OCI-M1 (cell line): ENCODE results near the gene NEIL1.
A peak's percentile ranks its signal among the peaks of the same experiment; 100 is the strongest.
"Not testable (repeated sequence)": the region's sequence is repeated elsewhere in the genome, so short reads cannot be mapped to it uniquely, and the experiment has no call there.

ENCODE experiments used
- DNase-seq: peaks from one replicate; lab custom pipeline; 2025; lab: John Stamatoyannopoulos, UW

NEIL1 gene, protein sequence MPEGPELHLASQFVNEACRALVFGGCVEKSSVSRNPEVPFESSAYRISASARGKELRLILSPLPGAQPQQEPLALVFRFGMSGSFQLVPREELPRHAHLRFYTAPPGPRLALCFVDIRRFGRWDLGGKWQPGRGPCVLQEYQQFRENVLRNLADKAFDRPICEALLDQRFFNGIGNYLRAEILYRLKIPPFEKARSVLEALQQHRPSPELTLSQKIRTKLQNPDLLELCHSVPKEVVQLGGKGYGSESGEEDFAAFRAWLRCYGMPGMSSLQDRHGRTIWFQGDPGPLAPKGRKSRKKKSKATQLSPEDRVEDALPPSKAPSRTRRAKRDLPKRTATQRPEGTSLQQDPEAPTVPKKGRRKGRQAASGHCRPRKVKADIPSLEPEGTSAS

DNA sequence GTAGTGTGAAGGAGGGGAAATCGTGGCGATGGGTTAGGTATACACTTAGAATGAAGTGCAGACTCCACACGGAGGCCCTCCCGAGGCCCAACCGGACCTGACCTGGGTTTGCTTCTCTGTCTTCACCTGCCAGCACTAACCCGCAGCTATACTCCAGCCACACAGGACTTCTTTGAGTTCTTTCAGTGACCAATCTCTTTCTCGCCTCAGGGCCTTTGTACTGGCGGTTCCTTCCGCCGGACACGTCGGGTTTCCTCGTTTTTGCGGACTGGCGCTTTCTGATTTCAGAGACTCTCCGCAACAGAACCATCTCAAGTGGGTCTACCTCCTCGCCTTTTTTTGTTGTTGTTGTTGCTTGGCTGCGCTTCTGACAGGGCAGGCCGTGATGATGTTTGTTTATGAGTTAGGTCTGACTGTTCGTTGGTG, at the start of gene NEIL1:
Gene NEIL1, plus strand, starts transcription at position 244 of the 426 bp plus-strand sequence. CDS start 1,867 bp downstream, outside the sequence.
- DNase-seq: no peak

DNA sequence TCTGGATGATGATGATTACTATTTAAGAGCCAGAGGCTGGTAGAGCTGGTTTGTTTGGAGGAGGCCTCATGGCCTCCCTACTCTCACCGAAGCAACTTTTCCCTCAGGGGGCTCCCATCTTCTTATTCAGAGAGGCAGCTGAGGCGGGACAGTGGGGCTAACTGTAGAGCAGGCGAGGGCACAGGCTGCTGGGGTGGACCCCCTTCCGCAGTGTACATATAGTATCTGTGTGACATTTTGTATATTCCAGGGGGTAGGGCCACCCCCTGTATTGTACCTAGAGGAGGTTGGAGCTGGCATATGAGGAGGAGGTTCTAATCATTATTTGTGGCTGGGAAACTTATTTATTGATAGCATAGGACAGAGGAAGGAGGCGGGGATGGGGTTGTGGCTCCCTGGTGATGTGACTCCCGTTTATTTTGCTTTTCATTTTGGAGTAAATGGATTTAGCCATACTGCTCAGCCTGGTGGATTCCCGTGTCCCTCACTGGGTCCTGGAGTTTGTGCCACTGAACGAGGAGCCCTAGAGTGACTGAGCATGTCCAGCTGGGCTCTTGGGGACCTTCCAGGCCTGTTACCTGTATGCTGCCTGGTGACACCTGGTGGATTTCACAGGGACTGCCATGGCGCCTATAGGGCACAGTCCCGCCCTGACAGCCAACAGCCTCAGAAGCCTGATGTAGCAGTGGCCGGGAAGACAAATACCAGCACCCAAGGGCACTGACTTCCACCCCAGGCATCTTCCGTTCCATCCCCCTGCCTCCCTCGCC, 48.1 kb upstream of the NEIL1 start:
- not testable (repeated sequence) for DNase-seq

DNA sequence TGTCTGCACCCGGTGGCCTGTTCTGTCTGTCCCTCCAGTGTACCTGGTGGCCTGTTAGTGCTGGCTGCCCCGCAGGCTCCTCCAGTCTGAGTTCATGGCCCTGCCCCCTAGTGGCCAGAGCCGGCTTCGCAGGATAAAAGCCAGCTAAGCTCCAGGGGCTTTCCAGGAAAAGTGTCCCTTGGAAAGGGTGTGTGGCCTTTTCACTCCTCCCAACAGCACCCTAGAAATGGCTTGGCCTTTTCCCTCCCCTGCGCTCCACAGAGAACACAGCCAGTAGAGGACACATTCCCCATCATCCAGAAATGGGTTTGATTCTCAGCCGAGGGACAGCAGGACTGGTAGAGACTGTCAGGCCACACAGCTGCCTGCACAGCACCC, 47.5 kb upstream of the NEIL1 start:
- DNase-seq: not testable (repeated sequence)

DNA sequence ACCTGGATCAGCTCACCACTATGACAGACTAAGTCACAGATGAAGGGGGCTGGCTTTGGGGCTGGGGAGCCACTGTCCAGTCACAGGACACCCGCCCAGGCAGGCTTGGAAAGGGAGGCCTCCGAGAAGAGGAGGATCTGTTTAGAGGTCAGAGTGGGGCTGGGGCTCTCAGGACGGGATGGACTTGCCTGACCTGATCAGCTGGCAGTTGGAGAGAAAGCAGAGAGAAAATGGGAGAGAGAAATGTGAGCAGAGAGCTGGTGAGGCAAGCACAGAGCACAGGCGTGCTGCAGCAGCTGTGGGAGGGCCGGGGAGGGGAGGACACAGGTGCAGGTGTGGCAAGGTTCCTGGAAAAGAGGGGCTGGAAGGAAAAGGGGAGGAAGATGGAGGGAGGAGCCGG, 46.8 kb upstream of the NEIL1 start:
- not testable (repeated sequence) for DNase-seq

DNA sequence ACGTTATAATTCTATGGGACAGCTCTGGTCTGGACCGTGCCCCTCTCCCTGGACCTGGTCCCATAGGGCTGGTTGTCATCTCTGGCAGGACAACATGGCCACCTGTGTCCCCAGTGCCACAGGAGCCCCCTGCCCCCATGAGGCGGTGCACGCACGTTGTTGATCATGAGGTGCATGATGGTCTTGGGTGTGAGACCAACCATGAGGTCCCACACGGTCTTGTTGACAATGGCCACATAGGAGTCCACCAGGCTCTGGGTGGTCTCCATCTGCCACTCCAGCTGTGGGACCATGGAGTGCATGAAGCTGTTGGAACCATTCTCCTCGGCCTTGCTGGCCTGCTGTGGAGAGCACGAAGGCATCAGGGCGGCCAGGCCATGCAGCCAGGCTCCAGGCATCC, 44.5 kb upstream of the NEIL1 start:
- DNase-seq: no peak

DNA sequence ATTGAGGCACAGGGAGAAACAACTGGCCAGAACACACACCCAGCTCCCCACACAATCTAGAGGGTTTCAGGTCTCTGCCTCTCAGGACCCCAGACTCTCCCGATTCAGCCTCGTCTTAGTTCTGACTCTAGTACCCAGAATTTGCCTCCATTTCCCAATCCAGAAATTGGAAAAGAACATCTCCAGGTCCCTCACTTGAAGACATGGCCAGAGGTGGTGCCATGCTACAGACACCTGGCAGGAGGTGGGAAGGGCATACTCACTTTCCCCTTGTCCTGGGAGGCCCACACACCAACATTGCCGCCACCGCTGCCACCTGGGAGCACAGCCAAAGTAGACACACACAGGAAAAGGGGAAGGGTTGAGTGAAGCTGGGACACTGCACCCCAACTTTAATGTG, 44.1 kb upstream of the NEIL1 start:
- DNase-seq: not testable (repeated sequence)

DNA sequence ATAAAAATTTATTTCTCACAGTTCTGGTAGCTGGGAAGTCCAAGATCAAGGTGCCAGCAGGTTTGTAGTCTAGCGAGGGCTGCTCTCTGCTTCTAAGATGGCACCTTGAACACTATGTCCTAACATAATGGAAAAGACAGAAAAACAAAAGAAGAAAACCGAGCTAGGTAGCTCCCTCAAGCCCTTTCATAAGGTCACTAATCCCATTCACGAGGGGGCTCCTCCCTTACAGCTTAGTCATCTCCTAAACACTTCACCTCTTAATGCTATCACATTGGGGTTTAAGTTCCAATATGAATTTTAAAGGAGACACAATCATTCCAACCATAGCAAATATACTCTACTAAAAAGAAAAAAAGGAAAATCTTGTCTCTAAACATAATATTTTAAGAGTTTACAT, 40.7 kb upstream of the NEIL1 start:
- no peak for DNase-seq

DNA sequence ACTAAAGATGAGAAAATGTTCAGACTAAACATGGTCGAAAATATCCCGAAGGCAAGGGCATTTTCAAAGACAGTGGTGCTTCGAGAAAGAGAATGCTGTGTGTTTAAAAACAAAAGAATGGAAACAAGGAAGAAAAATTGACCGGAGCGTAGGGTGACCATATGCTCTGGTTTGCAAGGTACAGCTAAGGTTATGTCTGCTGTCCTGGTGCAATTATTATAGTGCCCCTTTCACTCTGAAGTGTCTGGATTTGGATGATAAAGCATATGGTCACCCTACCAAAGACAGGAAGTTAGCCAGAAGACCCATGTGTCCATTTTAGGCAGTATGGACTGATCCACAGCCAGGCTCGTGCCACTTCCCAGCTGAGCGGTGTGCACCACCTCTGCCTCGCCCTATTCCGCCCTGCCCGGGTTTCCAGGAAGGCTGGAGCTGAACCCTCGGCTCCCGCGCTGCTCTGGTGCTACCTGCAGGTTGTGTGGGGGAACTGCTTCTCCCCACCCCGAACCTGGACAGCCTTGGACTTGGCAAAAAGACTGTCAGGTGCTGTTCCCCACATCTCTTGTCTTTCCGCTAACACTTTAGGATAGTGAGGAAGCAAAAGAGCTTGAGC, 39.0 kb upstream of the NEIL1 start:
- peak; percentile 83 for DNase-seq

DNA sequence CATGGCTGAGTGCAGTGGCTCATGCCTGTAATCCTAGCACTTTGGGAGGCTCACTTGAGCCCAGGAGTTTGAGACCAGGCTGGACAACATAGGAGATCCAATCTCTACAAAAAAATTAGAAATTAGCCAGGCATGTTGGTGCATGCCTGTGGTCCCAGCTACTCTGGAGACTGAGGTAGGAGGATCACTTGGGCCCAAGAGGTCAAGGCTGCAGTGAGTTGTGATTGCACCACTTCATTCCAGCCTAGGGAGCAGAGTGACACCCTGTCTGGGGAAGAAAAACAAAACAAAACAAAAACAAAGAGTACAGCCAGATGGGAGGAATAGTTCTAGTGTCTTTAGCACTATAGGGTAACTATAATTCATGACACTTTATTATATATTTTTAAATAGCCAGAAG, 37.1 kb upstream of the NEIL1 start:
- DNase-seq: no peak

DNA sequence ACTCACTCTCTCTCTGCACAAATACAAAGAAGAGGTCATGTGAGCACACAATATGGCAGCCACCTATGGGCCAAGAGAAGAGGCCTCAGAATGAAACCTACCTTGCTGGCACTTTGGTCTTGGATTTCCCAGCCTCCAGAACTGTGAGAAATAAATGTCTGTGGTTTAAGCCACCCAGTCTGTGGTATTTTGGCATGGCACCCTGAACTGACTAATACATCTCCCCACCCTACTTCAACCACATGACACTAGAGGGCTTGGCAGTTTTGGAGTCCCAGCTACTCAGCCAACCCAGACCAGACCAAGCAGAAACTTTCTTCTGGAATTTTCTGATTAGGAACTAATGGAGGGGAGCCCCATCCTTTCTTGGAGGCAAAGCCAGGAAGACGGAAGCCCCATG, 34.3 kb upstream of the NEIL1 start:
- not testable (repeated sequence) for DNase-seq

DNA sequence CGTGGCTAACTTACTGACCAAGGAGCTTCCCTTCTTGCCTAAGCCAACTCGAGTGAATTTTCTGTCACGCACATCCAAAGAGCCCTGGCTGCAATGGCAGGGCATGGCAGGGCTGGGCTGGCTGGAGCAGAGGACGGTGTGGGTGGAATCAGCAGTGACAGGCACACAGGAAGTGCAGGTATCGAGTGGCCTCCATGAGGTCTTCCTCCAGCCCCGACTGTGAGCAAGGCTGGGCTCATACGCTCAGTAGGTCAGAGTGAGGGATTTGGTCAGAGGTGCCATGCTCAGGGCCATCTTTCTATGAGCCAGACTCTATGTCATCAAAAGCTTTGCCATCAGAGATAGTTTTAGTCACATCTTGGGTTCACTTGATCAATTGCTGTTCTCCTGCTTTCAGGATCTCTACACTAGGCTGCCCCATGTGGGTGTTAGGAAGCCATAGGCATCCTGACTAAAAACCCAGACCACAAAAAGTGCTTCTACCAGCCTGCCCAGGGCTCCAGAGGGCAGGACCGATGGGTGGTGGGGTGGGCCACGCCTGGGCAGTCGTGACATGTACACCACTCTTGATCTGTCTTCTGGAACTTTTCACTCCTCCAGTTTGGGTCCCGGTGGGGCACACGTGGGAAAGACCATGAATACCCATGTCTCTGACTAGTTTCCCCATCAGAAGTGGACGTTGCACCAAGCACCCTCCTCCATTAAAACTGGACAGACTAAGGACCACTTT, 33.6 kb upstream of the NEIL1 start:
- no peak for DNase-seq

DNA sequence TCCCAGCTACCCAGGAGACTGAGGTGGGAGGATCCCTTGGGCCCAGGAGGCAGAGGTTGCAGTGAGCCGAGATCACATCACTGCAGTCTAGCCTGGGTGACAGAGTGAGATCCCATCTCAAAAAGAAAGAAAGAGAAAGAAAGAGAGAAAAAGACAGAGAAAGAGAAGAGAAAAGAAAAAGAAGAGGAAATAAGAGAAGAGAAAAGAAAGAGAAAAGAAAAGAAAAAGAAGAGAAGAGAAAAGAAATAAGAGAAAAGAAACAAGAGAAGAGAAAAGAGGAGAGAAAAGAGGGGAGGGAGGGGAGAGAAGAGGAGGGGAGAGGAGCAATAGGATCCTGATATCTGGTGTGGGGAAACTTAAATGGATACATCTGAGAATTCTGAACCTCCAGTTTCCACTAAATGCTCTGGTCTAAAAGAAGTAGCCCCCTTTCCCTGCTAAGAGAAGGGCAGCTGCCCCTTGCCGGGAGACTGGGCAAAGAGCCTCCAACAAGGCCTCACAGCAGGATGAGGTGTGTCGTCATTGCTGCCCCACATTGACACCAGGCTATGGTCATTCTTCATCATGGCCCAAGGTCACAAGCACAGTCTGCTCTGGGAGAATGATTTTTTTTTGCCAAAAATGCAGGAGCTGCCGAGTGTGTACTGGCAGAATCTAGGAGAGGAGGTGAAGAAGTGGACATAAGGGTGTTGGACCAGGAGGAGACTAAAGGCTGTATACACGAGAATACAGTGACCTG, 32.1 kb upstream of the NEIL1 start:
- DNase-seq: no peak

DNA sequence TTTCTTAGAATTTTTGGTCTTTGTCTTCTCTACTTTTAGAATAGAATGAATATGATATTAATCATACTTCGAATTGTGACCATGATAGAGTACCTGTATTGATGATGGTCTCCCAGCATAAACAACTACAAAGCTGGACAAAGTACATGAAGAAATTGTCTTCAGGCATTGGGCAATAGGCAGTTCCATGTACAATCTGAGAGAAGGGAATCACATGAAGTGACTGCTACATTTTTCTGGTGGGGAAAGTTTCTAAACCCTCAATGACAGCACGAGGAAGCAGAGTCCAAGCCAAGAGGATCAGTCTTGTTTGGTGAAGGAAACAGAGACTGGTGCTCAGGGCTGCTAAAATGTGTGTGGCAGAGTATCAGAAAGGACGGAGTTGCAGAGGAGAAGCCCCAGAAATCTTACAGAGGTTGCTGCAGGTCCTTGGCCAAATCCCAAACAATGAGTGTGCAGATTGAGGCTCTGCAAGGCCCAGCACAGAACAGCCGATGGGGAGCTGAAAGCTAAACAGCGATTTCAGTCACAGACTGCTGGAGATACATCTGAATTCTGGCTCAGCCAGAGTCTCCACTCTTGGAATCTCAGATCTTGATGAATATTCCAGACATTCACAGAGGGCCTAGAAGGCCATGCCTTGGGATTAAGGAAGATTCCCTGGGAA, 27.5 kb upstream of the NEIL1 start:
- DNase-seq: not testable (repeated sequence)

DNA sequence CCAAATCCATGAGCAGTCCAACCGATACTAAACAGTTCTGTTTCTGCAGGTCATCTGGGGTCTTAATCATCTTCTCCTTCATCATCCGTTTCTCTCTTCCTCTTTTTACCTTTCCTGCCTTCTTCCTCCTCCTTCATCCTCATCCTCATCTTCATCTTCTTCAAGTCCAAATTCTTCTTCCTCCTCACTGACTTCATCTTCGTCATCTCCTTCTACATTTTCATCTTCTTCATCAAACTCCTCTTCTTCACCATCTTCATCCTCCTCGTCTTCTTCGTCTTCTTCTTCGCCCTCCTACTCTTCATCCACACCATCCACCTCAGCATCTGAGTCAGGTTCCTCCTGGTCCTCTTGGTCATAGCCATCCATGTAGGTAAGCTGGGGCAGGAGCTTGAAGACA, 25.1 kb upstream of the NEIL1 start:
- no peak for DNase-seq

DNA sequence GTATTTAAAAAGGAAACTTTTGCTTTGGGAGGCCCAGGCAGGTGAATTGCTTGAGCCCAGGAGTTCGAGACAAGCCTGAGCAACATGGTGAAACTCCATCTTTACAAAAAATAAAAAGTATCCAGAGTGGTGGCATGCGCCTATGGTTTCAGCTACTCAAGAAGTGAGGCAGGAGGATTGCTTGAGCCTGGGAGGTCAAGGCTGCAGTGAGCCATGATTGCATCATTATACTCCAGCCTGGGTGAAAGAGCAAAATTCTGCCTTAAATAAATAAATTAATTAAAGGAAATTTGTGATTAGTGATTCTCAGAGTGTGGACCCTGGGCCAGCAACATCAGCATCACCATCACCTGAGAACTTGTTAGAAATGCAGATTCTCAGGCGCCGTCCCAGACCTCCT, 20.9 kb upstream of the NEIL1 start:
- no peak for DNase-seq

DNA sequence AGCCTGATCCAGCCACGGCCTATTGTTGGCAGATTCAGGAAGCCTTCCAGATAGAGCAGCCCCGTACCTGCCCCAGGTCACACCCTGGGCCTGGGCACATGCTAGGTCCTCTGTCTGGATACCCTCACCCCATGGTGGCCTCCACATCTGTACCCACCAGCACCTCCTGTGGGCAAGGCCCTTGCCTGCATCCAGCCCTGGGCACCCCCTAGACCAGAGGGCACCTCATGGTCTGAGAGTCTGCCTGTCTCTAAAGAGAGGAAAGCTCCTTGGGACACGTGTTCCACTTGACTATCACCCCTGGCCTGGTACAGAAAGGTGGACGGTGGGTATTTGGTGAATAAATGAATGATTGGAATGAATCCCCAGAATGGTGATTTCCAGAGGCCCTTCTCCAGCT, 19.8 kb upstream of the NEIL1 start:
- DNase-seq: no peak

DNA sequence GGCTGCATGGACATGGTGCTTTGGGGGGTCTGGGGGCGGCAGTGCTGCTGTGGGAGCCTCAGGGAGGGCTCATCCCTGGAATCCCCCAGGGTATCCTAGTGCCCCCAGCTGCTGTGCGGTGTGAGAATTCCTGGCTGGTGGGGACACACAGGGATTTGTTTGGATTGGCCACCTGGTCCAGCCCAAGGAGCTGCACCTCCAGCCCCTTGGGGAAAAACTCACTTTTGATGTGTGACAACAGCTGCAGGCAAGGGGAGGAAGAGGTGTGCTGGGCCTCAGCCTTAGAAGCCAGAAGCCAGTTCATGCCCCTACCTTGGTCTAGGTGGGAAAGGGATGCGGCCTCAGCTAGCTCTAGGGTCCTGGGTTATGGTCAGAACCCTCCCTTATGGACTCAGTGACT, 19.3 kb upstream of the NEIL1 start:
- DNase-seq: no peak

DNA sequence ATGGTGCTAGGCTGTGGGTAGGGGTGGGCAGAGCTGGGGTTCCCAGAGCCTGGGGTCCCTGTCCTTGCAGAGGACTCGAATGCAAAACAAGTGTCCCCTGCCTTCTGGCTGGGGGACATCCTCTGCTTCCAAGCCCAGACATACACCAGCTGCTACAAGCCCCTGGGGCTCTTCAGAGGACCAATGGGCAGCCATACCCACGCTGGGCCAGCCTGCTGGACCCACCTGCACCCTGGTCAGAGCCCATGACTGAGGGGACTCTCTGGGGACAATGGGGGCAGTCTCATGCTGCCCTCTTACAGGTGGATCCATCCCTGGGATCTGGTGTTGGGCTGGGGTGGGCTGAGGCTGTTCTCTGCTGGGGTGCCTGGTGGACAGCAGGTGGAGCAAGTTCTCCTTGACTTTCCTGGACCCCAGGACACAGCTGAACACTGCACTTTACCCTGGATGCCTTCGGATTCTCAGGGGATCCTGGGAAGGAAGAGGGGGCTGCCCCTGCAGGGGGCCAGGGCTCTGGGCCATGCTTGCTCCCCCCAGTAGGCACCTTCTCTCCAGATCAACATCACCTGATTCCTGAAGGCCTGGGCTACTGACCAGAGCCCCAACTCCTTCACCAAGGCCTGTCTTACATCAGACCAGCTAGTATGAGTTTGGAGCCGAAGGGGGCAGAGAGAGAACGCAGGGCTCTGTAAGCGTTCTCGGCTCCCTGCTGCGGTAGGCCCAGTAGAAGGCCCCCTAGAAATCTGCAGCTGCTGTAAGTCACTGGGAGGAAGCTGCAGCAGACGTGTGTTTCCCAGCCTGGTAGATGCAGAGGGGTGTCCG, 18.1 kb upstream of the NEIL1 start:
- DNase-seq: no peak

DNA sequence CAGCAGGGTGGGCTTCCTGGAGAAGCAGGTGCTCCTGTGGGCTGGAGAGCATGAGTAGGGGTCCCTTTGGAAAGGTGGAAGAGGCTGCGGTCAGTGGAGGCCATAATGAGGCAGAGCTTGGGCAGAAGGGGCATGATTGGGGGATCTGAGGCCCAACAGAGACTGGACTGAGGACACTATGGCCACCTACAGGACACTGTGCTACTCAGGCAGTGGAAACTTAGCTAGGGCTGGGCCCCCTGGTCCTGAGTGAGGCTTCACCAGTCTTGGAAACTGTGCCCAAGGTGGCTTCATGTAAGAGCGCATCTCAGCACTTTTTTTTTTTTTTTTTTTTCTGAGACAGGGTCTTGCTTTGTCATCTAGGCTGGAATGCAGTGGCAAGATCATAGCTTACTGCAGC, 17.3 kb upstream of the NEIL1 start:
- no peak for DNase-seq

DNA sequence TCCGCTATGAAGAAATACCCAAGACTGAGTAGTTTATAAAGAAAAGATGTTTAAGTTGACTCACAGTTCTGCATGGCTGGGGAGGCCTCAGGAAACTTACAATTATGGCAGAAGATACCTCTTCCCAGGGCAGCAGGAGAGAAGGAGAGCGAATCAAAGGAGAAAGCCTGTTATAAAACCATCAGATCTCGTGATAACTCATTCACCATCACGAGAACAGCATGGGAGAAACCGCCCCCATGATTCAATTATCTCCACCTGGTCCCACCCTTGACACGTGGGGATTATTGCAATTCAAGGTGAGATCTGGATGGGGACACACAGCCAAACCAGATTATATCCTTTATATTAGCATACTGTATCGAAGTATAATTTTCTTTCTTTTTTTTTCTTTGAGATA, 14.7 kb upstream of the NEIL1 start:
- not testable (repeated sequence) for DNase-seq
